Bronchus fibroblast of lung (primary cell): ENCODE measurements around the gene PID1. TPM values are rescaled to one million over a fixed set of nuclear protein-coding genes. Genes with fewer than 3 reads are reported as not detected.

Experiments
- total RNA-seq: library from RNA; depleted of rRNA; stranded (reverse); fragments of >200 nt; gene quantifications from 2 replicates; pipeline ENCODE4 v1.2.3, GENCODE V29; 2015

Gene PID1, protein sequence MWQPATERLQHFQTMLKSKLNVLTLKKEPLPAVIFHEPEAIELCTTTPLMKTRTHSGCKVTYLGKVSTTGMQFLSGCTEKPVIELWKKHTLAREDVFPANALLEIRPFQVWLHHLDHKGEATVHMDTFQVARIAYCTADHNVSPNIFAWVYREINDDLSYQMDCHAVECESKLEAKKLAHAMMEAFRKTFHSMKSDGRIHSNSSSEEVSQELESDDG
- 5.9 and 6.7 TPM in 2 replicates for total RNA-seq

DNA sequence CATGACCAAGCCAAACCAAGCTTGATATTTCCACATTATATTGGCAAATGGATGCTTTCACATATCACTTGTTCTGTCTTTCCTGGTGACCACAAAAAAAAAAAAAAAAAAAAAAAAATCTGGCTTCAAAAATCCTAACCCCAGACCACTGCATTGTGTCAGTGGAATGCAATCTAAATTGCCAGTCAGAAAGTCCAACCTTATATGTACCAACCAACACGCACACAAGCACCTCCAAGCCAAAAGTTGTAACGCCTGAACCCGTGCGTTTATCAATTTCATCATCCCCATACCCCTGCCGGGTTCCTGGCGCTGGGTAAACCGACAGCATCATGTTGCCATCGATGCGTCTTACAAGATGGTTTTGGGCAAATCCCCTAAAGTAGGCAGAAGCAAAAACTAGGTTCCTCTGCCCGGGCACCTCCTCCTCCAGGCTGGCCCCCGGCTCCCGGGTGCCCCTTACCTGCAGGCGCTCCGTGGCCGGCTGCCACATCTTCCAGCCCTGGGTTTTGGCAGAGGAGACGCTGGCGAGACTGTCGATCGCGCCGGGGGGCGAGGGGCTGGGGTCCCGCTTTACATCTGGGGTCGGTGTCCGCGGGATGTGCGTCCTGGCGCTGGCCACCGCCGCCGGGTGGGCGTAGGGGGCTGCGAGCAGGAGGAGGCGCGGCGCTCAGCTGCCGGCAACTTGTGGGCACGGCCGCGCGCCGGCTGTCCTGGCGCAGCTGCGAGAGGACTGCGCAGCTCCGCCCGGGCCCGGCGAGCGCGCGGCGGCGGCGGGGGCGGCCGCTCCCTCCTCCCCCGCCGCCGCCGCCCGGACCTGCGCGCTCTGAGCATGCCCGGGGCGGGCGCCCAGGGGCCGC is at the start of gene PID1:
TSS of gene PID1 (minus strand) at position 737 of the 860 bp plus-strand sequence. CDS start at position 493, 244 bp downstream.

